ENCODE measurements around the gene NDUFV1. TPM values are rescaled to one million over a fixed set of nuclear protein-coding genes. Genes with fewer than 3 reads are reported as not detected.

Gene NDUFV1
- total and polyA plus RNA-seq, 3 donors from 2014 or later, result 187 to 369 (median 312) TPM

GRCh38 chr11:67613960-67614715 lies 7.4 kb downstream of the NDUFV1 start:
- Histone ChIP-seq H3K4me1 (no peaks in the 10 kb centered on the region), H3K4me3 (no peak overlapping the region), H3K9me3 (no peaks in the 10 kb centered on the region), H3K36me3 (ENCODE audit: low read depth, missing control alignments) (no peaks in the 10 kb centered on the region), H3K27me3 (no peaks in the 10 kb centered on the region), H3K27ac (no peak overlapping the region)
- intact Hi-C loops (cut with DNase I; ENCODE audit: low total_unique reads), result no loop called here
- TF ChIP-seq CTCF (IDR thresholded peaks at IDR 0.05), result peak; percentile 35 to 62 (median 41)
- TF ChIP-seq POLR2A (IDR thresholded peaks at IDR 0.05), result no peak
- no peak for DNase-seq
- WGBS, 2 donors, result 44 to 46% methylated on average over 7 to 23 of the region's 23 CpGs

DNA sequence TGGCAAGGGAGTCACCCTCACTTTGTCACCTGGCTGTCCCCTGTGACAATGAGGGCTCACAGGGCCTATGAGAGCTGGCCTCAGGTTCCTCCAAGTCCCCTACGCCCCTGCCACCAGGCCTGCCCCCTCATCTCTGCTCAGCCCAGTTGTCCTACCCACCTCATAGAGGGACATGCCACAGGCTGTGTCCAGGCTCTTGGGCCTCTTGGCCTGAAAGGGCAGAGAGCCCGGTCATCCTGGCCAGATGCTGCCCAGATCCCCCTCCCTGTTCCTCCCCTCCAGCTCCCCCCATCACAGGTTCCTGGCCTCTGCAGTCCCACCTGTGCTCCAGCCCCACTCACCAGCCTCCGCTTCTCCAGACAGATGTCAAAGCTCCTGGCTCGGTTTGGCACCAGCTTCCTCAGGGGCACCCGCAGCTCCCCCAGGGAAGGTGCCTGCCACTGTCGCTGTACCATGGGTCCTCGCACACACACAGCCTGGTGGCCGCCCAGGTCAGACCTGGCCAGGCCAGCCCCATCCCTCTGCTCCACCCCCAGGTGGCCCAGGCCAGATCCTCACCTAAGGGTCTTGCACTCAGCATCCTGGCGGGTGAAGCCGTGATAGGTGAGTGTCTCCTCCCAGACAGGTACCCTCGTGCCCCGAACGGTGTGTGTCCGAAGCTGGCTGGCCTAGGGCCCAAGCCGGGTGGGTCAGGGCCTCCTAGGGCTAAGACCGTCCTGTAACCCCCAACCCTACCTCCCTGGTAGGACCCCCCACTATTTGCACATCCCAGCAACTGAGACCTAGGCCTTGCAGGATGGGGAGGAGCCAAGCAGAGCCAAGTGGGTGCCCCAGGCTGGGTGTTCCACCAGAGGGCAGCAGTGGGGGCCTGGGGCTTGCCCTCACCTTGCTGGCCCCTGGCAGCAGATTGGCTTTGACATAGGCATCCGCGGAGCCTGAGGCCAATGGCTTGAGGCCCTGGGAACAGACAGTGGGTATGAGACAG lies 8.3 kb downstream of the NDUFV1 start:
- intact Hi-C loops (cut with DNase I; ENCODE audit: low total_unique reads), result no loop called here

GRCh38 chr11:67615728-67616430 lies 9.1 kb downstream of the NDUFV1 start:
- TF ChIP-seq POLR2A (IDR thresholded peaks at IDR 0.05) (no peak), CTCF (IDR thresholded peaks at IDR 0.05) (no peak)
- Histone ChIP-seq H3K27ac (no peak overlapping the region), H3K9me3 (no peaks in the 10 kb centered on the region), H3K36me3 (ENCODE audit: low read depth, missing control alignments) (no peaks in the 10 kb centered on the region), H3K4me1 (no peaks in the 10 kb centered on the region), H3K27me3 (no peaks in the 10 kb centered on the region), H3K4me3 (no peak overlapping the region)
- no peak for DNase-seq
- 37% methylated on average over 32 of the region's 34 CpGs; no CpG with 5 or more reads in 1 of the 2 donors for WGBS, 2 donors
- intact Hi-C loops (cut with DNase I; ENCODE audit: low total_unique reads), result no loop called here

More for the DNA sequence above, 8.3 kb downstream of the NDUFV1 start:
- Histone ChIP-seq H3K27me3 (no peaks in the 10 kb centered on the region), H3K4me1 (no peaks in the 10 kb centered on the region), H3K27ac (no peak overlapping the region), H3K36me3 (ENCODE audit: low read depth, missing control alignments) (no peaks in the 10 kb centered on the region), H3K4me3 (no peak overlapping the region), H3K9me3 (no peaks in the 10 kb centered on the region)
- no peak for DNase-seq
- 80 to 88% methylated on average over 13 to 16 of the region's 18 CpGs for WGBS, 2 donors
- TF ChIP-seq POLR2A (IDR thresholded peaks at IDR 0.05) (no peak), CTCF (IDR thresholded peaks at IDR 0.05) (no peak)

GRCh38 chr11:67616431-67617242 lies 9.9 kb downstream of the NDUFV1 start:
- TF ChIP-seq POLR2A (IDR thresholded peaks at IDR 0.05) (no peak), CTCF (IDR thresholded peaks at IDR 0.05) (no peak)
- no peak overlapping the region for H3K4me3 ChIP-seq
- H3K9me3 ChIP-seq, result no peaks in the 10 kb centered on the region
- no peak overlapping the region for H3K27ac ChIP-seq
- H3K36me3 ChIP-seq (ENCODE audit: low read depth, missing control alignments), result no peaks in the 10 kb centered on the region
- H3K27me3 ChIP-seq, result no peaks in the 10 kb centered on the region
- 45 to 50% methylated on average over 6 to 11 of the region's 11 CpGs for WGBS, 2 donors
- intact Hi-C loops (cut with DNase I; ENCODE audit: low total_unique reads), result no loop called here
- DNase-seq, result no peak
- H3K4me1 ChIP-seq, result no peaks in the 10 kb centered on the region

All from testis (tissue), 3 donors.